ENCODE data around the gene LRGUK.
A peak's percentile ranks its signal among the peaks of the same experiment; 100 is the strongest.
"Not testable (repeated sequence)": the region's sequence is repeated elsewhere in the genome, so short reads cannot be mapped to it uniquely, and the experiment has no call there.

Gene LRGUK

DNA sequence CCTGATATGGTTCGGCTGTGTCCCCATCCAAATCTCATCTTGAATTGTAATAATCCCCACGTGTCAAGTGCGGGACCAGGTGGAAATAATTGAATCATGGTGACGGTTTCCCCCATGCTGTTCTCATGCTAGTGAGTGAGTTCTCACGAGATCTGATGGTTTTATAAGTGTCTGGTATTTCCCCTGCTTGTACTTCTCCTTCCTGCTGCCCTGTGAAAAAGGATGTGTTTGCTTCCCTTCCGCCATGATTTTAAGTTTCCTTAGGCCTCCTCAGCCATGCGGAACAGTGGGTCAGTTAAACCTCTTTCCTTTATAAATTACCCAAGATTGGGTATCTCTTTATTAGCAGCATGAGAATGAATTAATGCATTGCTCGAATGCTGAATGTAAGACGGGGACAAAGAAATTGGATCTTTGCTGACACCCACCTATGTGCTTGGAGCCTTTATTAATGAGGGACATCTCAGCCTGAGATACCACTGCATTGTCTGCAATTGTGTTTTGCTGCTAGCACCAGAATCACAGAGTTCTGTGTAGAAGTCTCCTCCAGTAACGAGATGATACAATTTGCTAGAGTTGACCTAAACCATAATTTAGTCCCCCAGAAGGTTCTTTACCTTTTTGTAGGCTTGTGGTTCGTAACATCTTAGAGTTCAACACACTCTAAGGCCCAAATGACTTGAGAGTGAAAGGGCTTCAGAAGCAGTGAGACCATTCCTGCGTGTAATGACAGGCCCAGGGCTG is 160.9 kb downstream of the LRGUK start:
- intact Hi-C loops (cut with DNase I), result no loop called here
- DNase-seq, result no peak

DNA sequence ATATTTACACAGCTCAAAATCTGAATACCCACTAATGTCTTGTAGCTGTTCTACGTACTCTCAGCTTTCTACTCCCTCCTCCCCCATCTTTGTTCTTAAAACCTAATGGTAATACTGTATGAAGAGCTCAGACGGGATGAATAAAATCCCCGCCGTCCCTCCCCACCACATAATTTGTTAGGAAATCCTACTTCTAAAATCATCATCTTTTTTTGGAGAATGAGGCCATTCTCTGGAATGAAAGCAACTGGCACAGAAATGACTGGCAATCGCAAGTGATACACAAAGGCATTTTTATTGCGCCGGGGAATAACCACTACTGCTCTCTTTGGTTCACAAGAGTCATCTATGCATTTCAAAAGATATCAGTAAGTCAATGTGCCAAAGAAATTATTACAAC is 162.3 kb downstream of the LRGUK start:
- intact Hi-C loops (cut with DNase I), result no loop called here
- peak in 3 of 42 donors; percentile 8 to 59 (median 39) for DNase-seq

DNA sequence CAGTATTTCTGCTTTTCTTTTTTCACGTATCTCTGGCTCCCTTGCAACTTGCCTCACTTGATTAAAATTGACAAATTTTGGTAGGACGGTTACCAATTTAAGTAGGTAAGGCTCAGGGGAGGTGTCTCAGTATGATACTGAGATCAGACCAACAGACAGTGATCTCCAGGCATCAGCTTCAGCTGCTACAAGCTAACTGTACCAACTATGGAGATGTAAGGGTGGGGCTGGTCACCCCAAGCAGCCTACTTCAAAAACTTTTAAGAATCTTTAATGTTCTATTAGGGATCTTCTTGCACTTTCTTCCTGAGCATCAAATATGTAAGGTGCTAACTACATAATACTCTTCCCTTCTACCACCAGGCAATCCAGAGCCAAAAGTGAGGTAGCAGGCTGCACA is 162.7 kb downstream of the LRGUK start:
- intact Hi-C loops (cut with DNase I), result loop anchor here (10.0 kb wide), 1 partner anchor 145 kb away; no protein-coding TSS in a partner anchor
- no peak for DNase-seq

DNA sequence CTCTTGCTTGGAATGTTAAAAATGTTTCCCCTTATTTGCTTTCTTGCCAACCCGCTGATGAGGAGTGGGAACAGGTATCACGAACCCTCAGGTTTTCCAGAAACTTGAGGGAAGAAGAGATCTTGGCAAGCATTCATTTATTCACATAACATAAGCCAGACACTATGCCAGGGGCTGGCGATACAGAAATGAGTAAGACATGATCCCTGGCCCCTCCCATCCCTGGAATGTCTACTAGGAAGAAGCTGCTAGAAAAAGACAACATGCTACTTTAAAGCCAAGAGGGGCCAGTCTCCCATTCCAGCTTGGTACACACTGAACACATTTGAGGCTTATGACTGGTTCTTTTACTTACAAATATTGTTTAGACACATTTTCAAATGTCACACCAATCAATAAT is 163.1 kb downstream of the LRGUK start:
- DNase-seq, result no peak
- intact Hi-C loops (cut with DNase I), result loop anchor here (10.0 kb wide), 1 partner anchor 145 kb away; no protein-coding TSS in a partner anchor

DNA sequence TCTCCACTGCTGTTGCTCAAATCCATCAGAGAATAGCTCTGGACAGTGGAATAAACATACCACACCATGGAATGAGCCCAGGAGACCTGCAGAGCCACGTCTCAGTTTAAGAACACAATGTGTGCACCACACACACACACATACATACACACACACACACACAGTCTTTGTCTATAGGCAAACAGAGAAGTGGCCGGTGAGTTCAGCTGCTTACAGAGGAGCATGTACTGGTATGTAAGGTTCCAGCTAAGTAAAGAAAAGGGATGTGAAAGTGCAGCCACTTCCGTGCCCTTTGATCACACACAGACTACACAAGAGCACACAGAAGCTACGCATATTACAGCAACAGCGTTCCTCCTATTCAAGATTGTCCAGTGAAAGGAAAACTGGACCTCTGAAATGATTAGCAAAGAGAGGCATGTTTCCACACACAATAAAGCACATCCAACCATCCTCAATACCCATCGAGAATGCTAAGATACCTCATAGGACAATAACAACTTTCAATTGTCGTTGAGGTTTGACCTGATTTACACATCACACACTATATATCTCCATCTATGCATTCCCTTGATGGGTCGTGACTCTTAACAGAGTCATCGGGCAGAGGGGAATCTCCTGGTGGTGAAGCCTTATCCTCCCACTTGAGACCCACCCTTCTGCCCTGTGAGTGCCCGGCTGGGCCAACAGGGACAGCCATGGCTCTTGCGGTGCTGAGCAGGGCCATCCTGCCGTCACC is 166.0 kb downstream of the LRGUK start:
- DNase-seq, result peak in 21 of 42 donors; percentile 2 to 63 (median 30)
- intact Hi-C loops (cut with DNase I), result loop anchor here (10.0 kb wide), 1 partner anchor 148 kb away; no protein-coding TSS in a partner anchor

DNA sequence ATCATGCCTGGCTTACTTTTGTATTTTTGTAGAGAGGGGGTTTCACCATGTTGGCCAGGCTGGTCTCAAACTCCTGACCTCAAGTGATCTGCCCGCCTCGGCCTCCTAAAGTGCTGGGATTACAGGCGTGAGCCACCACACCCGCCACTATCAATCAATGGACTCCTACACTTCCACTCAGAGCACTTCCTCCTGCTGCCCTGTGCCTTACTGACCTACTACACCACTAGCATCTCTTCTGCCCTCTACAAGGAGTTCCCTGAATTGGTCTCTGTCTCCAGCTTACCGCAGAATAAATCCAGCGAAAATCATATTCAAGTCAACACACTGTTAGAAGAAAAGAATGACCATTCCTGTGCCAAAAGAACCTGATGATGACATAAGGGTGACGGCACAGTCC is 168.8 kb downstream of the LRGUK start:
- intact Hi-C loops (cut with DNase I), result loop anchor here (10.0 kb wide), 1 partner anchor 151 kb away; no protein-coding TSS in a partner anchor
- not testable (repeated sequence) for DNase-seq

DNA sequence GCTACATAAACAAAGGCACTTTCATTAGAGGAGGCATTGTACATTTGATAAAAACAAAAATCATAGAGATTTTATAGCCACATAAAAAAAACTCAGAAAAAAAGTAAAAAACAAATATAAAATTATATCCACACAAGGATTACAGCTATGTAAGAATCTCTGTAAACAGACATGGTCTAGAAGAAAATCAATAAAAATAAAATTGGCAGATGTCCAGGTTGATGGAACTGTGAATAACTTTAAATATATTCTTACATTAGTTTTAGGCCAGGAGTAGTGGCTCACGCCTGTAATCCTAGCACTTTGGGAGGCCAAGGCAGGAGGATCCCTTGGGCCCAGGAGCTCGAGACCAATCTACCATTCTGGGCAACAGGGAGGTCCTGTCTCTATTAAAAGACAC is 170.3 kb downstream of the LRGUK start:
- no peak for DNase-seq
- intact Hi-C loops (cut with DNase I), result loop anchor here (10.0 kb wide), 1 partner anchor 153 kb away; no protein-coding TSS in a partner anchor

DNA sequence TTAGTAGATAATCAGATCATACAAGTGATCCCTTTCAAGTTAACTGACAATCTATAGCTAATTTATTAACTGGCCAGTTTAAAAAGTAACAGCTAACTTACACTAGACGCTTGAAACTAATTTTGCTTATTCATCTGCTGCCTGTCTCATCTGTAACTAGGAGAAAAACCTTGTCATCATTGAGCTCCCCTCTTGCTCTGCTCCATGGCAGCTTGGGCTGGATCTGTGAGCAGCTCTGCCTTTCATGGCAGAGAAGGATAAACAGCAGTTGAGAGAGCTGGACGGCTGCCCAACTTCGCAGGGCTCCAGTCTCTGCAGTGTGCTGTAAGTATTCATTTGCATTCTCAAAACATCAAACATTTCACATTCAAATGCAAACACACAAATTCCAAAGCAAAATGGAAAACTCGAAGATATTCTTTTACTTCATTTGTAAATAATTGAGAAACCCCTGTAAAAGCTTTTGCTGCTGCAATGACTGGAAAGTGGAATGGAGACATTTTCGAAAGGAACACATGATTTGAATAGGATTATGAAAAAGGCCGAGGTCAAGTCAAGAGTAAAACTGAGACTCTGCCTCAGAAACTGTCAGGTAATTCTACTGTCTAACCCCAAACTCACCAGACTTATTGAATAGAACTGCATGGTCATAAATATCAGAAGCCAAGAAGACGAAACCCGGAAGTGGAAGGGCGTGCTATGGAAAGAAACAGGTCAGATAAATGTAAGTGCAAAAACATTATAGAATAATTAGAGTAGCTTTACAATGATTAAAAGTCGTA is 172.0 kb downstream of the LRGUK start:
- peak; percentile 56 to 94 (median 84) for DNase-seq
- intact Hi-C loops (cut with DNase I), result loop anchor here (10.0 kb wide), 1 partner anchor 154 kb away; no protein-coding TSS in a partner anchor

DNA sequence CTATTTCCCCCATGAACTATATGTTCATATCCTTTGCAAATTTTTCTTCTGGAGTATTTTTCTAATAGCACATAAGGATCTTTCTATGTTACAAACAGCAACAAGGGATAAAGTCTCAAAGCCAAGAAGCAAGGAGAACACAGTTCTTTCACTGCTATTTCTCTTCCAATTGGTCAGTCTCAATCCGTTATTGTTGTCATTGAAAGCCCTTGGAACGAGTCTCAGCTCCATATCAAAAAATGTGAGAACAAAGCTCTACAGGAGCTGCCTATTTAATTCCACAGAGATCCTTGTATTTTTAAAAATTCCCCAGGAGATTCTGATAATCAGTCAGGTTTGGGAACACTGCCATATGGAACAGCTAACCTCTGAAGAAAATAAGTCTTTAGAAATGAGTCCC is 173.8 kb downstream of the LRGUK start:
- DNase-seq, result no peak
- intact Hi-C loops (cut with DNase I), result no loop called here

DNA sequence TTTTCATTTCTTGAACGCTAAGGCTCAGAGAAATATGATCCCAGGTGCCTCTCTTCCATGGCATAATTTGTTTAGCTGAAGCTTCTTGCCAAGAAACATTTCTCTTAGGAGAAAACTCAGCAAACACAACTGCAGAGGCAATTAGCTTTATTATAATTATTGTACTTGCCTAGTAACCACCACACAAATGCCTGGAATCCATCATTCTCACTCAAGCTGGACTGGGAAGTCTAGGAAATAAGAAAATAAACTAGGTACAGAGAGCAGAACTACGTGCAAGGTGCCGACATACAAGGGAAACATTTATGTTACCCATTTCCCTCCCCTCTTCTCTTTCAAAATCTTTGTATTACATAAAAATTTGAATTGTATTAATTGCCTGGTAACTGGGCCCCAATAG is 174.5 kb downstream of the LRGUK start:
- intact Hi-C loops (cut with DNase I), result no loop called here
- DNase-seq, result no peak

DNA sequence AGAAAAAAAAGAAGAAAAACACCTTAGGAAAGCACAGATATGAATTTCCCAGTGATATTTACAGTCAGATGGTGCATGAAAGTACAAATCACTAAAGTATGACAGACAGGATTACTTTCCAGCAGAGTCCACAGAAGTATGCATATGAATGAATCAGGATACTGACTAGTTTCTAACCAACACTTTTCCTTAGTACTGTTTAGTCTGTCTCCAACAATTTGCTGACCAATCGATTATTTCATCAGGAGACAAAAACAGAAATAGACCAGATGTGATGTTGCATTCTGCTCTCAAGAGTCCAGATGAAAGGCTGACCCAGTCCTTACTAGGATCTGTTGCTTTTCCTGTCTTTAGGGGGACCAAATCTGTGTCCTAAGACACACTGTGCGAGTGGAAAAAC is 175.0 kb downstream of the LRGUK start:
- intact Hi-C loops (cut with DNase I), result no loop called here
- DNase-seq, result no peak

DNA sequence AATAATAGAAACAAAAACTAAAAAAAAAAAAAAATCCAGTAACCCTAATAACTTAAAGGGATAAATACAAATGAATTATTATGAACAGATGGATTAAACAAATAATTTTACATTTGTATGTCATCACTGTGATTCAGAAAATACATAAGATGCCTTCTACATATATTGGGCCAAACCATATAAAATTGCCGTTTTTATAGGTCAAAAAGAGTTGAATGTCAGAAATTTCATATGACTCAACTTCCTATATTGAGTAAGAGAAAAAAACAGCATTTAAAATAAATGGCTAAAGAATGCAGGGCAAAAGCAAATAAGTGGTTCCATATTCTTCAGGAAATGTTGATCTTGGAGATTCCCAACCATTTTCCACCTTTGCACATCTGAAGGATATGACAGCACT is 180.2 kb downstream of the LRGUK start:
- intact Hi-C loops (cut with DNase I), result no loop called here
- no peak for DNase-seq

DNA sequence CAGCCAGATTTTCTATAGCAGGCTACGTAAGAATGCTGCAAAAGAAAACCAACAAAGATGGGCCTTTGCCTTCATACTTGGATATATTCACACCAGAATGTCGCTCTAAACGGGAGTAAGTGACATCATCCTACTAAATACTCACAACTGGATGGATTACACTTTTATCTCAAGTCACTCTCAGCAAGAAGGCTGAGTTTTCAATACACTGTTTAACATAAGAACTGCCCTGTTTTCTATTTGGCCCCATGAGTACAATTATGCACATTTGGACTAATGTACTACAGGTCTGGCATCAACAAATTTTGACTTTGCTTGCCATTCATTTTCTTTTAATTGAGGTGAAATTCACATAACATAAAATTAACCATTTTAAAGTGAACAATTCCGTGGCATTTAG is 181.4 kb downstream of the LRGUK start:
- intact Hi-C loops (cut with DNase I), result no loop called here
- no peak for DNase-seq

DNA sequence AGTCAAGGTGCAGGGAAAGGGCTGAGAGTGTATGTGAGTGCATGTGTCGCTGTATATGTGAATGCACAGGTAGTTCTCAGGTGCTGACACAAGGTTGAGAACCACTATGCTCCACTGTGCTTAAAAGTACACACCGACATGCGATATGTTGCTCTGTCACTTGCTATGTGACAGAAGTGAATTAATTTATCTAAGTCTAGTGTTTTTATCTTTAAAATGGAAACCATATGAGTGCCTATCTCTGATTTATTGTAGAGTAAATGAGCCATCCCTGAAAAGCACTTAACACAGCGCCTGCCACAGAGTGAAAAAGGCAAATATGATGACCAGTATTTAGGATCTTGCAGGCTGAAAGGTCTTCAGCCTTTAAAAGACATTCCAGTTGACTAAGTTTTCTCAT is 184.7 kb downstream of the LRGUK start:
- no peak for DNase-seq
- intact Hi-C loops (cut with DNase I), result no loop called here

DNA sequence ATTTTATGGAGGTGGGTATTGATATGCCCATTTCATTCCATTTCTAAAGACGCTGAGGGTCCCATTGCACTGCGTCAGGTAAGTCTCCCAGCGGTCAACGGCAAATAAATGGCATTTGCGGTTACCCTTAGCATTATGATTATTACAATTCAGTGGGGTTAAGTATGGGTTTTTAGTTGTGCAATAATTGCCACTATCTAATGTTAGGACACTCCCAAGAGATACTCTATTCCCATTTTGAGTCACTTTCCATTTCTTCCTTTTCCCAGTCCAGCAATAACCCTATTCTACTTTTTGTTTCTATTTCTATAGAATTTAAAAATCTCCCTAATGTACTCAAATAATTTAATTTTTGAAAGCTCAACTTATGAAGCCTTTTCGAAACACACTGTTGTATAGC is 185.6 kb downstream of the LRGUK start:
- intact Hi-C loops (cut with DNase I), result no loop called here
- no peak for DNase-seq

DNA sequence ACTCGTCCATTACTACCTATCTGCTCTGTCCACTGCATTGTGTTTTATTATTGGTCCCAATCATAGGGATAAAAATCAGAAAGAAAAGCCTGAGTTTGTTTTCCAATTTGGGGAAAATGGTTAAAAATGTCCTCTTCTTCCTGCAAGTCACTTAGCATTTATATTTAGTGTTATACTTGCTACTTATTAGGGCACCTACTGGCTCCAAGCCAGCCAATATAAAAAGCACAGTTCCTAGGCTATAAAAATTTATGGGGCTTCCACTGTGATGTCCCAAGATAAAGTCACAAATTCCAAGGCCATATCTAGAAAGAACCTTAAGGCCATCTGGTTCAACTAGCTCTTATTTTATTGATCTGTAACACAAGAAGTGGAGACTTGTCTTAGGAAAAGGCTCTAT is 186.4 kb downstream of the LRGUK start:
- DNase-seq, result no peak
- intact Hi-C loops (cut with DNase I), result no loop called here
